Inflammatory macrophage (primary cell): Measurements from ENCODE around the gene CCR5AS.
"Not testable (repeated sequence)": the region's sequence is repeated elsewhere in the genome, so short reads cannot be mapped to it uniquely, and the experiment has no call there.

Experiments
- DNase-seq, 2 donors: peaks; one replicate each; pipeline ENCODE4 v3.0.0-alpha.2; 2020 to 2022

The CCR5AS gene

DNA sequence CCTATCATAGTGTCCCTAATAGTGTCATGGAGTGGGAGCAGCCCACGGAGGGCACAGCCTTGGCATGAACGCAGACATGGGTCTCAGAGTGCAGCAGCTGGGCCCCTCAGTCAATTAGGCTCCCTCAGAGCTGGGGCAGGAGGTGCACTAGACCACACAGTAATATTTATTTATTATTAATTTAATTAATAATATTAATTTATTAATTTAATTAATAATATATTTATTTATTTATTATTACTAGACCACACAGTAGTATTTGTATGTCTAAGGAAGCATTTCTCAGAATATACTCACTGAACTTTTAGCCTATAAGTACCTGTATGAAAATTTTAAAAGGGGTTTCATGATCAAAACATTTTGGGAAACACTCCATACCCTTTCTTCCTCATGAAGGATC is 5.3 kb downstream of the CCR5AS start:
- DNase-seq, result no peak

DNA sequence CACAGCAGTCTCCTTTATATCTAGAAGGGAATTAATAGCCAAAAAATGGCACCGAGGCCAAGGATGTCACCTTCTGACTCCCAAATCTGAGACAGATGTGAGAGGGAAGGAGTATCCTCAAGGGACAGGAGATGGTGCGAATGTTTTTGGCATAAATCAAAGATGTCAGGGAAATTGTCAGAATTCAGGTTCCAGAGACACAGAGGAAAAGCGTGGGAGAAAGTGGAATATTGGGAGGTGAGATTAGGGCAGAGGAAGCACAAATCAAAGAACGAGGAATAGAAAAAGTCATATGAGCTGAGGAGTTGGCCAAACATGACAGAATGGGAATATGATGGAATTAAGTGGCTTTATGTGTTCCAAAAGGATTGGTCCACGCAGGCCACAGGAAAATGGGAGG is 6.0 kb downstream of the CCR5AS start:
- DNase-seq, result no peak

DNA sequence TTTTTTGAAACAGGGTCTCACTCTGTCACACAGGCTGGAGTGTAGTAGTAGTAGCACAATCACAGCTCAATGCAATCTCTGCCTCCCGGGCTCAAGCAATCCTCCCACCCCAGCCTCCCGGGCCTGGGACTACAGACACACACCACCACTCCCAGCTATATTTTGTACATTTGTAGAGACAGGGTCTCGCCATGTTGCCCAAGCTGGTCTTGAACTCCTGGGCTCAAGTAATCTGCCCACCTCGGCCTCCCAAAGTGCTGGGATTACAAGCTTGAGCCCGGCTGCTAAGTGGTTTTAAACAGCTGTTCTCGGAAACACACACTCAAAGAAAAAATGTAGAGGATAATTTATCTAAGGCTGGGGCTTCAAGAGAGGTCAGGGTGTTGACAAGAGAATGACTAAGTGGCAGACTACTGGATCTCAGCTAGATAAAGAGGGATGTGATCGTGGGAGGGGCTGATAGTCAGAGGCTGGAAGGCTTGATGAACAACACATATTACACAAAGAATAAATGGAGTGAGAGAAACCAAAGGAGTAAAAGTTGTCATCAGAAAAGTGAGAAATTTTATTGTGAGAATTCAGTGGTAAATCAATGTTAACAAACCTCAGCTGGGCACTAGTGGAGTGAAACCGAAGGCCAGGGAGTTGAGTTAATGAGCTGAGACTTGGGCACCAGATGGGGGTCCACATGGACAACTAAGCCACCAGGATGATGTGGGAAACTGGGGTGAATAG is 6.7 kb downstream of the CCR5AS start:
- DNase-seq, result peak; percentile 26 to 32

DNA sequence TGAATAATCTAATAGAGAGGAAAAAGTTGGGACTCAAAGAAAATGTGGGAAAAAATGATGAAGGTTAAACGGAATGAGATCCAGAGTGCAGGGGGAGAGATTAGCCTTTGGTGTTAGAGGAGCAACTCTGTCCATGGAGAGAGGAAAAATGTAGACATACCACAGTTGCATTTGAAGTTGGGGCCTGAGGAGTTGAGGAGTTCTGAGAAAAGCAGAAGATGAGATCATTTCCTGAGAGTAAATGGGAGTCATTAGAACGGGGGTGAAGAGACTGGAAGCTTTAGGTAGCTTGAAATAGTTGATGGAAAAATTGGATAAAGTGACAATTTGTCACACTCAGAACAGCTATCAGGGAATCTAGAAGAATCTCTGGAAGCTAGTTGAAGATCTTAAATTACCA is 7.3 kb downstream of the CCR5AS start:
- peak; percentile 52 to 65 for DNase-seq

DNA sequence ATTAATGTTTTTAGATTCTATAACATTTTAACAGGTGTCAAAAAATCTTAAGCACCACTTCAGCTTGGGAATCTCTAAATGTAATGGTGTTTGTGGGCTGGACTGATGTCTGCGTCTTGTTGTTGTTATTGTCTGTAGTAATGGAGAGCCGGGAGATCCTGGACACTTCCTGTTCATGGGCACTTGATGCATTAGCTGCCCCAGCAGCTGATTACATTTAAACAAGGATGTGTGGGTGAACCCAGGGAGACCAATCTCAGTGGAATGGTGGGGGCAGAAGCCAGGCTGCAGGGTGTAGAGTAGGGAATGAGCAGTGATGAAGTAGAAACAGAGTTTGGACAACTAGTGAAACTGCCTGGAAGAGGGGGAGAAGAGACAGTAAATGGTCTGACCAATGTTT is 7.8 kb downstream of the CCR5AS start:
- peak; percentile 52 to 73 for DNase-seq

DNA sequence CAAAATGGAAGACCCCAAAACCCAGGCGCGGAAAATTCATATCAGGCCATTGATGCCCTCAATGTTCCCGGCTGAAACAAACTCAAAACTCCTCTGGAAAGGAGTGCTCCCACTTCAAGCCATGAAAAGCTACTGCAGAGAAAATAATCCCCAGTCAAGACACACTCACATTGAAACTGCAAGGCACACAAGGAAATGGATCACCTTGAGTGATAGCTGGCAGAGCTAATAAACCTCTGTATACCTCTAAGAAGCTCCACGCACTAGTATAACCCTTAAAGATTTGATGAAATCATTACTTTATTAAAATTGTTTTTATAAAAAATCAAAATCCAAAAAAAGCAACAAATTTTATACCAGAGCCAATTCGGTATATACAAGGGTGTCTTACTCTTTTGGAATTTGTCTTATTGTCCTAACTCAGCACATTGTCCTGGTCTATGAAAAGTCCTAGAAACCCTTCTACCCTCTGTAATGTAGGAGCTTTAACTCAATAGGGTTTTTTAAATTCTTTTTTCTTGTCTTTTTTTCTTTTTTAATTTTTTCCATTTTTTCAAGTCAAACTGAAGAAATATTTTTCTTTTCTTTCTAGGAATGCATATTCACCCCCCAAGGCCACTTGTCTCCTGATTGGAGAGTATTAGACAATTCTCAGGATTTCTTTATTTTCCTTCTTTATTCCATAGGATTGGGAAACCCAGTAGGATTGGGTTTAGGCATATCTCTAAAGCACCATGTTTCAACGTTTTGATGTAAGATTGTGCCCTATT is 8.5 kb downstream of the CCR5AS start:
- DNase-seq, result no peak

DNA sequence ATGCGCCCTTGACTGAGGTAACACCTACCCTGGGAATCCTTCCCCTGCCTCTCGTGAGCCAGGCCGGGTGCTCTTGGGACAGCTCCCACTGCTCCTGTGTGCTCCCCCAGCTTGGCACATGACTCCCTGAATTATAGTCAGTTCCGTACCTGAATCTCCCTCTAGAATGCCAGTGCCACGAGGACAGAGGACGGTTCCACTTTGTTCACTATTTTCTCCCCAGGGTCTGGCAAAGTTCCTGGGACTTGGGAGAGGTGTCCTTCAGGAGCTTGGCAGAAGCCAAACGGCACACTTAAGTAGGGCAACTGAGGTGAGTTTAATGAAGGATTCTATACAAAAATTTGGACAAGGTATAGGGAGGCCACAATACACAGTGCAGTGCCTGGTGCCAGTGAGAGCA is 9.8 kb downstream of the CCR5AS start:
- DNase-seq, result no peak

DNA sequence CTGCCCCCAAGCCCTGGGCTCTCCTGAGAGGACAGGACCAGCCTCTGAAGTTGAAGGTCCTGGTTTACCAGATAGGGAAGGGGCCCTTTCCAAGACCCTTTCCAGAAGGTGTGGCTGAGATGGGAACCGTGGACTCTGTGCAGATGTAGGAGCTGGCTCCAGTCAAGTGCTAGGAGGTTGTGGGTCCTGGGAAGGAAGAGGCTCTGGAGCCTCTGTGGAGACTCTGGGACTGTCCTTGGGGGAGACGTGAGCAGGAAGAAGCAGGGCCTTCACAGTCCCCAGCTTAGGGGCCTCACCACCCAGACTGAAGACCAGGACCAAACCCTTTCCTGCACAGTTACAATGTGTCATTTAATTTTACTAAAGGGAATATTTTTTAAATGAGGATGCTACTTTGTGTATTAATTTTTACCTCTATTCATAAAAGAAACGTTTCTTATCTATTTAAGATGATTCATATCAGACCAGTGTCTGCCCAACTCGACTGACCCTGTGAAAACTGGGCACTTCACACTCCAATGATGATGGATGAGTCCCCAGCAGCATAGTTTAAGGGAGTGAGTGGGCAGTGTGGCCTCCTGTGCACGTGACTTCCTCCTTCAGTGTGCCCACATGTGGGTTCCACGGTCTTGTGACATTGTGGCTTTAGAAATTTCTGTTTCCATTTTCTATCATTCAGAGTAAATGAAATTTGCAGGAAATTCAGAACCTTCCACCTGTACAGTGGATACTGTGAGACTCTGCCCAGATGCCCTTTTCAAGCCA is 10.9 kb downstream of the CCR5AS start:
- DNase-seq, result peak; percentile 81 to 89

DNA sequence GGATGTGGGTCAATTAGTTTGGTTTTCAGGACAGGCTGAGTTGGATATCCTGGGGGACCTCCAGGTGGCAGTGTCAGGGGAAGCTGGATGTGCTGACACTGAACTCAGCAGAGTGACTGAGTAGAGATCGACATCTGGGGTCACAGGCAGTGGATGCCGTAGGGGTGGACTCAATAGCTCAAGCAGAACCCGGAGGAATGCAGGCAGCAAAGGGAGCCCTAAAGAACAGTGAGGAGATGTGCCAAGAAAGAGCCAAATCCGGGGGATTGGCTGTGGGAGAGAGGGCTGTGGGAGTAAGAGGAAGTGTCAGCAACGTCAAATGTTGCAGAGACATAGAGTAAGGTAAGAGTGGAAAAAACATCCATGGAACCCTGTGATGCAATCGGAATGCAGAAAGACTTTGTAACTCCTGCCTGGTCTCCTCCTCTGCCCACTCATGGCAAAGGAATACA is 11.6 kb downstream of the CCR5AS start:
- DNase-seq, result peak; percentile 87 to 89

DNA sequence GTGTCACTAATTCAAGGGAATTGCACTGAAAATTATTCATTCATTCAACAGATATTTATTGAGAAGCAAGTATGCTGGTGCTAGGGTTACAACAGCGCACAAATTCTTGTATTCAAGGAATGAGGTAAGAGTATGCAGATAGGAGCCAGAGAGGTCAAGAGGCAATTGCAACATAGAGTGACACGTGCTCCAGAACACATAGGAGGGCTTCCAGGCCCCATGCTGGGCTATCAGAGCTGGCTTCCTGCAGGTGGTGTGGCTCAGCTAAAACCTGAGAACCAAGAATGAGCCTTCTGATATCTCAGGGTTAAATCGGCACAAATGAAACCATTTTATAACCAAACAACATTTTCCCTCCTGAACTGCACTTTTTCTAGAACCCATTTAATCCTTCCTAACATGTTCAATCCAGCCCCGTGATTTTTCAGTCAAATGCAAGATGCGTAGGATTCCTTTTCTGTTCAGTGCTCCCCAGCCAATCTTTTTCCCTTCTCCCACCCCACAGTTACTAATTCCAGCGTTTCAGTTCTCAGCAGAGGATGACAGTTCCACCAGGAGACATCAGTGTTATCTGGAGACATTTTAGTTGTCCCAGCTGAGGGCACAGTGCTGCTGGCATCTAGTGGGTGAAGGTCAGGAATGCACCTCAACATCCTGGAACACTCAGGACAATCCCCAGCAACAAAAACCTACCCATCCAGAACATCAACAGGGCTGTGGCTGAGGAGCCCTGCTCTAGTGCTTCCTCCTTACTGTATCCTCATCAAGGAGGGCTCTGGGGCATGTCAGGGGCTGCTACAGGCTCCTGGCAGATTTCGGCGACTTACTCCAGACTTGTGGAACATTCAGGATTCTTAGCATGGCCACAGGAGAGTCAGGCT is 13.1 kb downstream of the CCR5AS start:
- peak; percentile 64 to 70 for DNase-seq

DNA sequence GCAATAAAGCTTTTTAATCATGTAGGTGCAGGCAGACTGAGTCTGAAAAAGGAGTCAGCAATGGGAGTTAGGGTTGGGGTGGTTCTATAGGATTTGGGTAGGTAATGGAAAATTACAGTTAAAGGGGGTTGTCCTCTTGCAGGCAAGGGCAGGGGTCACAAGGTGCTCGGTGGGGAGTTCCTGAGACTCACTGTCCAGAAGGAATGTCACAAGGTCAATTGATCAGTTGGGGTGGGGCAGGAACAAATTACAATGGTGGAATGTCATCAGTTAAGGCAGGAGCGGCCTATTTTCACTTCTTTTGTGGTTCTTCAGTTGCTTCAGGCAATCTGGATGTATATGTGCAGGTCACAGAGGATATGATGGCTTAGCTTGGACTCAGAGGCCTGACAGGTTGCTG is 13.9 kb downstream of the CCR5AS start:
- no peak for DNase-seq

DNA sequence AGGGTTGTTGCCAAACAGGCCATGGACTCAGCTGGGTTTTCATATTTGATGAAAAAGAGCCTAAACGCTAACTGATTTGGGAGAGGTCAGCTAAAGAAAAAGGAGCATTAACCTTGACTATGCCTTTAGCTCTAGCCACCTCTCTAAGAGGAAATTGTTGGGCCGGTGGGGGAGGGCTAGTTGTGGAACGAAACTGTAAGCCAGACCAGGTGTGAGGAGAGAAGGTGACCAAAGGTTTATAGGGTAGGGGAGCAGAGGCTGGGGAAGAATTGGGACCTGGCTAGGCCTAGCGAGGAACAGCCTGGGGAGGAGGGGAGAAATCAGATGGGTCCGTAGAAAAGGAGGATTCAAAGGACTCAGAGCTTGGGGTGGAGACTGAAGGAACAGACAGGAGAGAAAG is 15.3 kb downstream of the CCR5AS start:
- not testable (repeated sequence) for DNase-seq

DNA sequence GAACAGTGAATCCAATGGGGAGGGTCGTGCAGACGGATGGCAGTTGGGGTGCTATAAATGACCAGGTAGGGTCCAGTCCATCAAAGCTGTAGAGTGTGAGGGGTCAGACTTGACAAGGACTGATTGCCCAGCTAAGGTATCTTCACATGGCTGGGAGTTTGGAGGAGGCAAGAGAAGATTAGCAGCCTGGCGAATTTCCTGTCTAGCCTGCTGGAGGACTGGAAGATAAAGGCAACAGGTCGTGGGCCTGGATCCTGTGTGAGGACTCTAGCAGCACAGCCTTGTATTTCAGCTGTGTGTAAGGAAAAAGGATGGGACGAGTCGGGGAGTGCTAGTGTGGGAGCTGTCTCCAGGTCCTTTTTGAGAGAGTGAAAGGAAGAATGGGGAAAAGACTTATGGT is 17.6 kb downstream of the CCR5AS start:
- no peak for DNase-seq

DNA sequence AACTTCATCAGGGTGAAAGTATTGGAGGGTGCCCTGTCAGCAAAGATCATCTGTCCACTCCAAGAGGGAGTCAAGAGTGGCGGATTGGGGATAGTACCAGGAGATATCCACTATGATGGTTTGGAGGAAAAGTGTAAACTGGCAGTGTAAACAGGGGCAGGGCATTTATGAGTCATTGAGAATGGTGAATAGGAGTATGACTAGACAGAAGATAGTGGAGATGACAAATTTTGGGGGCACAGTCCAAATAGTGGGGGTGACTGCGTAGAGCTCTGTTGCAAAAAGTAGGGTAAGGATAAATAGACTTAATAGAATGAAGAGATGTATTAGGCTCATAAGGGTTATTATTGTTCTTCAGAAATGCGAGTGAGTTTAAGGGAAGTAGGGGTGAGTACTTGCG is 18.0 kb downstream of the CCR5AS start:
- not testable (repeated sequence) for DNase-seq

DNA sequence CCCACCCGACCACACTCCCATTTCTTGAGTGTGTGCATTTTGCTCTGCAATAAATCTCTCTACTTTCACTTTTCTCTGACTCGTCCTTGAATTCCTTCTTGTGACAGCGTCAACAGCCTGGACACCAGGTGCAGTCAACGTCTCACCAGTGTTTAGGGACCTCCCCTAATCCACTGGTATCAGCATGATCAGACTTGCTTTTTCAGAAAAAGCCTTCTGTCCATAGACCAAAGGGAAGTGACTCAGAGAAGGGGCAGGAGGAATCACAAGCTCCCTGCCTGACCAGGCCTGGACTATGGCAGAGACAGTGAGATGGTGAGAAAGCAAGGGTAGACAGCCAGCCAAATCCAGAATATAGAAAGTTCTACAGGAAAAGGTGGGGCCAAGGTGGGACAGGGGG is 20.7 kb downstream of the CCR5AS start:
- DNase-seq, result peak; percentile 66 to 82

DNA sequence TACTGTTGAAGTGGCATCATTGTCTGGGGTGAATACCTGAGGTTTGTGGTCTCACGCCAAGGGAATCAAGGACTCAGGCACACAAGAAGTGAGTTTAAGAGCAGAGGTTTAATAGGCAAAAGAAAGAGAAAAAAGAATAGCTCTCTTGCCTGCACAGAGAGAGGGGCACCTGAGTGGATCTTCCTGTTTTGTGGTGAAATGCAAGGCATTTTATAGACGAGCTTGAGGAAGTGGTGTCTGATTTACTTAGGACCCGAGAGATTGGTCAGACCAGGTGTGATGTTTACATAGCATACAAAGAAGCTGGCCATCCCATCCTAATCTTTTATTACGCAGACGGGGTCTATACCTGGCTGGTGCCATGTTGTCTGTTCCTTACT is 22.9 kb downstream of the CCR5AS start:
- DNase-seq, result no peak

DNA sequence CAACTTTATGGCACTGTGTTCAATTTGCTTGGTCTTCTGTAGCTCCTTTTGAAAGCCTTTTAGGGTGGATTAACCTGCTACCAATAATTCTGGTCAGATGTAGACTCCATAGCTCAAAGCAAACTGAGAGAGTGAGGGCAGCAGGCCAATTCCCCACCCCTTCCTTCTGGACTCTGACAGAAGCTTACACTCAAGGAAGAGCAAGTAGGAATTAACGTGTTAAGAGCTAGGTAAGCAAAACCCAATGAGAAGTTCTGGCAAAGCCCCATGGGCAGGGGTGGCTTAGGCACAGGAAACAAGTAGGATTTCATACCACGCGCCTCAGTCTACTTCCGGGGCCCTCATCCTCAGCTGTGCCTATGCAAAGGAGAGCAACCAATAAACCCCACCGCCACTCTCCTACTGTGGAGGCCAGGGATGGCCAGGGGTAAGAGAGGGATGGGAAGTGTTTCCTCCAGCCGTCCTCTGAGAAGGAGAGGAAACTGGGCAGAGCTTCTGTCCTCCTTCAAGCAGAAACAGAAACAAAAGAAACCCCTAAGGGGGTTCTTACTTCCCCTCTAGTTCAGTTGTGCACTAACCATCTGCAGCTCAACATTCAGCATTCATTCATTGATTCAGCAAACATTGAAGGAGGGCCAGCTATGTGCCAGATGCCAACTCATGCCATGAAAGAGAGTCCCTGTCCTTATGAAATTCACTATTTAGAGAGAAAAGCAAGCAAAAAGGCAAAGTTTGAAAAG is 23.5 kb downstream of the CCR5AS start:
- DNase-seq, result no peak

DNA sequence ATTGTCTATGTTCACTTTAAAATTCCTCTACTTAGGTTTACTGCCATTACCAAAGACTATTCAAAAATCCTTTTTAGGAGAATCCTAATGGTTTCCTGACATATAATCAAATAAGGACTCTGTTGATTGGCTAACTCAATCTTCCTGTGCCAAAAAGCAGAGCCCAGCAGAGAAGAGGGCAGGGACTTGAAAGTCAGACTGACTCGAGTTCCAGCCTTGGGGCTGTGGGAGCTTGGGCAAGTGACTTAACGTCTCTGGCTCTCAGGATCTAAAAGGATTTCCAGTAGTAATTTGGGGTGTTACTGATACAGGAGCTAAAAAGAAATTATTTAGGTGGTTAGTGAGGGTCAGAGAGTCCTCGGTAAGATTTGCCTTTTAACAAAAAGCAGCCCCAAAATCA is 25.2 kb downstream of the CCR5AS start:
- DNase-seq, result no peak

DNA sequence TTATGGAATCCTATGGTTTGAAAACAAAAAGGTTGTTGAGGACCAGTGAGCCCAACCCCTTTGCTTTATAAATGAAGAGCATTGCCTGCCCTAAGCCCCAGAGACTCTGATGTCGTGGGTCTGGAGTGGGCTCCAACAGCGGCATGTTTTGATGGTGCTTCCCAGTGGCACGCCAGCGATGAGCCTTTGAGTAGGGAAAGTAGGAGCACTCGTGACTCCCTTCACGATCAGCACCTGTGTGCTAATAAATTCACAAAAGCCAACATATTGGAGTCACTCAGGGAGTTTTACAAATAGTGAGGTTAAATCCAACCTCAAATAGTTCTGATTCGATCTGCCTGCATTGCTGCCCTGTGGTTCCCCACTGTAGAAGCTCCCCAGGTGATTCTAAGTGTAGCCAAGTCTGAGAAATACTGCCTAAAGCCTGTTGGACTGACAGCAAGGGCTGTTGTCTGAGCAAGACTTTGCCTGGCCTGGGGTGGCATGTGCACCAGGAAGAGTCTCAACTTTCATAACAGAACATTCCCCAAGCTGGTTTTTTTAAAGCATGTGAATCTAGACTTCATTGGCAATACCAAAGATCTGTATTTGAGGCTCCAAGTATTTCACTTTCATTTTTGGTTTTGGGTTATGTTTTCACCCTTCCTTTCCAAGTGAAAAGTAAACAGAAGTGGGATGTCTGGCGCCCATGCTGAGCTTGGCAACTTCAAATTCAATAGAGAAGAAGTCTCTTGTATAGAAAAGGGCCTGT is 26.2 kb downstream of the CCR5AS start:
- peak in 1 of 2 donors; percentile 25 for DNase-seq

DNA sequence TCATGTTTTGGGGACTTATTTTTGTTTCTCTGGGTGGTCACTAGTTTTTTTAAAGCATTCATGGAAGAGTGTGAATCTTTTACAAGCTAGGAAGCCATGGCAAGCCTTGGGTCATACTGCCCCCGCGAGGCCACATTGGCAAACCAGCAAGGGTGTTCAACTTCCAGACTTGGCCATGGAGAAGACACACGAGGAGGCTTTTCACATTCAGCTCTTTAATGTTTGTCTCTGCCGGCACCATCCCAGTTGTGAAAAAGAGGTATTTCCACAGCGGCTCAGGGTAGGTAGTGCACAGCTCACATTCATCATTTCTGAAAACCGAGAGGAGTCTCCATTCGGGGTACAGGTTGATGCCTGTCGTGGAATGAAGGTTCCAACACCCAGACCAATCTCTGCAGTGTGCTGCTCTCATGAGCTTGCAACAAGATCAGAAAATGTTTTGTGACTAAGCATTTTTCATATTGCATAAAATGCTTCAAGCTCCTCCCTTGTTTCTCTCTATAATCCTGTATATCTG is 28.4 kb downstream of the CCR5AS start:
- peak; percentile 75 to 80 for DNase-seq

DNA sequence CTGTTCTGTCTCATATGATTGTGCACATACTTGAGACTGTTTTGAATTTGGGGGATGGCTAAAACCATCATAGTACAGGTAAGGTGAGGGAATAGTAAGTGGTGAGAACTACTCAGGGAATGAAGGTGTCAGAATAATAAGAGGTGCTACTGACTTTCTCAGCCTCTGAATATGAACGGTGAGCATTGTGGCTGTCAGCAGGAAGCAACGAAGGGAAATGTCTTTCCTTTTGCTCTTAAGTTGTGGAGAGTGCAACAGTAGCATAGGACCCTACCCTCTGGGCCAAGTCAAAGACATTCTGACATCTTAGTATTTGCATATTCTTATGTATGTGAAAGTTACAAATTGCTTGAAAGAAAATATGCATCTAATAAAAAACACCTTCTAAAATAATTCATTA is 31.1 kb downstream of the CCR5AS start:
- no peak for DNase-seq
